Mesenchymal stem cell (in vitro differentiated cells and primary cell): ENCODE measurements around the gene ALDH1L2.

Source experiments
- DNase-seq: peaks from one replicate; pipeline ENCODE4 v3.0.0-alpha.2; 2013
- H2AFZ ChIP-seq: one replicate; pipeline ENCODE4 v1.6.1; 2013; ENCODE audit warnings: low read depth, mild to moderate bottlenecking, control low read depth, inconsistent platforms, low read length, moderate library complexity
- H2AK5ac ChIP-seq: 2 replicates; pipeline ENCODE4 v1.6.1; 2013; ENCODE audit warnings: low read length, moderate library complexity, mild to moderate bottlenecking, inconsistent platforms; ENCODE audit not compliant: severe bottlenecking
- H2BK120ac ChIP-seq: one replicate; pipeline ENCODE4 v1.6.1; 2013; ENCODE audit warnings: low read depth, mild to moderate bottlenecking, inconsistent platforms, low read length, moderate library complexity
- H2BK12ac ChIP-seq, 2 experiments: one replicate each; pipeline ENCODE4 v1.6.1; 2013; ENCODE audit warnings: inconsistent platforms in 2 of 2, low read length in 2 of 2, mild to moderate bottlenecking in 2 of 2, moderate library complexity in 2 of 2, control low read depth in 1 of 2
- H2BK15ac ChIP-seq: one replicate; pipeline ENCODE4 v1.6.1; 2013; ENCODE audit warnings: mild to moderate bottlenecking, low read depth, inconsistent platforms; ENCODE audit not compliant: poor library complexity, severe bottlenecking
- H2BK5ac ChIP-seq: 2 replicates; pipeline ENCODE4 v1.6.1; 2013; ENCODE audit warnings: low read depth, mild to moderate bottlenecking, low read length, control low read depth, inconsistent platforms; ENCODE audit not compliant: poor library complexity, severe bottlenecking
- H3K14ac ChIP-seq, 2 experiments: one replicate each; pipeline ENCODE4 v1.6.1; 2013; ENCODE audit warnings: inconsistent platforms in 2 of 2, low read length in 2 of 2, control low read depth in 1 of 2, mild to moderate bottlenecking in 1 of 2, moderate library complexity in 1 of 2
- H3K18ac ChIP-seq, 2 experiments: one replicate each; pipeline ENCODE4 v1.6.1; 2013; ENCODE audit warnings: inconsistent platforms in 2 of 2, low read length in 2 of 2, control low read depth in 1 of 2, low read depth in 1 of 2, mild to moderate bottlenecking in 1 of 2
- H3K23ac ChIP-seq, 2 experiments: one replicate each; pipeline ENCODE4 v1.6.1; 2013; ENCODE audit warnings: inconsistent platforms in 2 of 2, low read length in 2 of 2, mild to moderate bottlenecking in 2 of 2, moderate library complexity in 2 of 2, control low read depth in 1 of 2
- H3K27ac ChIP-seq: 2 replicates; pipeline ENCODE4 v1.5.1; 2013; ENCODE audit warnings: mild to moderate bottlenecking, moderate library complexity, low read length, control low read depth, inconsistent platforms; ENCODE audit not compliant: poor library complexity, severe bottlenecking
- H3K27me3 ChIP-seq, 2 experiments: 2 replicates each; pipeline versions ENCODE4 v1.6.1 to v1.7.0; 2013; ENCODE audit warnings: low read length in 2 of 2, mild to moderate bottlenecking in 2 of 2, moderate library complexity in 2 of 2, control low read depth in 1 of 2, inconsistent platforms in 1 of 2; ENCODE audit not compliant: control insufficient read depth in 1 of 2, insufficient read depth in 1 of 2
- H3K36me3 ChIP-seq, 2 experiments: 2 replicates each; pipeline versions ENCODE4 v1.6.1 to v1.7.0; 2013; ENCODE audit warnings: low read length in 2 of 2, control low read depth in 1 of 2, inconsistent platforms in 1 of 2, low read depth in 1 of 2, mild to moderate bottlenecking in 1 of 2; ENCODE audit not compliant: insufficient read depth in 2 of 2, control insufficient read depth in 1 of 2
- H3K4ac ChIP-seq, 2 experiments: one replicate each; pipeline ENCODE4 v1.6.1; 2013; ENCODE audit warnings: inconsistent platforms in 2 of 2, low read length in 2 of 2, mild to moderate bottlenecking in 2 of 2, moderate library complexity in 2 of 2, control low read depth in 1 of 2, low read depth in 1 of 2
- H3K4me1 ChIP-seq: 2 replicates; pipeline ENCODE4 v1.6.1; 2013; ENCODE audit warnings: low read depth, low read length, control low read depth; ENCODE audit not compliant: control insufficient read depth, insufficient read depth
- H3K4me2 ChIP-seq: 2 replicates; pipeline ENCODE4 v1.6.1; 2013; ENCODE audit warnings: low read length, mild to moderate bottlenecking, inconsistent platforms; ENCODE audit not compliant: poor library complexity, severe bottlenecking
- H3K4me3 ChIP-seq, 2 experiments: 2 replicates each; pipeline versions ENCODE4 v1.5.1 to v1.7.0; 2013; ENCODE audit warnings: low read length in 2 of 2, mild to moderate bottlenecking in 2 of 2, control low read depth in 1 of 2, low read depth in 1 of 2; ENCODE audit not compliant: insufficient read depth in 1 of 2
- H3K79me1 ChIP-seq: replicated peaks from 2 replicates; pipeline ENCODE4 v1.6.1; 2013; ENCODE audit warnings: mild to moderate bottlenecking, control low read depth, low read length, inconsistent platforms; ENCODE audit not compliant: poor library complexity, severe bottlenecking
- H3K9ac ChIP-seq: 2 replicates; pipeline ENCODE4 v1.7.0; 2013; ENCODE audit warnings: mild to moderate bottlenecking, low read length, moderate library complexity
- H3K9me3 ChIP-seq: 2 replicates; pipeline ENCODE4 v1.7.0; 2013; ENCODE audit warnings: mild to moderate bottlenecking, low read length; ENCODE audit not compliant: control insufficient read depth
- H4K8ac ChIP-seq: one replicate; pipeline ENCODE4 v1.6.1; 2013; ENCODE audit warnings: inconsistent platforms, mild to moderate bottlenecking, low read length, moderate library complexity
- H4K91ac ChIP-seq: one replicate; pipeline ENCODE4 v1.6.1; 2013; ENCODE audit warnings: mild to moderate bottlenecking, low read length, inconsistent platforms
- WGBS: methylation state at CpG from one replicate; pipeline ENCODE4 v1.1.7; 2013; ENCODE audit warnings: mixed read lengths; 5-methylcytosine and 5-hydroxymethylcytosine counted together

The ALDH1L2 gene

DNA sequence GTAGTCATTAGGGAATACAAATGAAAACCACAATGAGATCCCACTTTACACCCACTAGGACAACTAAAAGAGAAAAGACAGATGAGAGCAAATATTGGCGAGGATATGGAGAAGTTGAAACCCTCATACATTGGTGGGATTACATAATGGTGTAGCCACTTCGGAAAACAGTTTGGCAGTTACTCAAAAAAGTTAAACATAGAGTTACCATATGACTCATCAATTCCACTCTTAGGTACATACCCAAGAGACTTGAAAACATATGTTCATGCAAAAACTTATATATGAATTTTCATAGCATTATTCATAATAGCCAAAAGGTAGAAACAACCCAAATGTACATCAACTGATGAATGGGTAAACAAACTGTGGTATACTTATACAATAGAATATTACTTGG, 27.1 kb downstream of the ALDH1L2 start:
- WGBS = no CpG with 5 or more reads among the region's 2 CpGs
- H2BK120ac ChIP-seq = no peak overlapping the region
- H4K8ac ChIP-seq = no peak overlapping the region
- no peak overlapping the region for H2BK12ac ChIP-seq
- no peak overlapping the region for H2AK5ac ChIP-seq
- peaks cover 4 to 68% of the 10 kb centered on the region in 2 experiments for H3K36me3 ChIP-seq
- H3K23ac ChIP-seq = no peak overlapping the region
- no peaks in the 10 kb centered on the region for H3K27me3 ChIP-seq
- H3K4me1 ChIP-seq = no peaks in the 10 kb centered on the region
- no peak overlapping the region for H3K4me3 ChIP-seq
- H3K27ac ChIP-seq = no peak overlapping the region
- no peak overlapping the region for H2BK5ac ChIP-seq
- H3K14ac ChIP-seq = no peak overlapping the region
- H3K18ac ChIP-seq = no peak overlapping the region
- no peak overlapping the region for H2BK15ac ChIP-seq
- no peak overlapping the region for H3K9ac ChIP-seq
- DNase-seq = no peak
- H2AFZ ChIP-seq = no peak overlapping the region
- no peaks in the 10 kb centered on the region for H3K79me1 ChIP-seq
- H3K4me2 ChIP-seq = no peak overlapping the region
- H3K4ac ChIP-seq = no peak overlapping the region
- H3K9me3 ChIP-seq = peaks cover 15% of the 10 kb centered on the region
- H4K91ac ChIP-seq = no peak overlapping the region

DNA sequence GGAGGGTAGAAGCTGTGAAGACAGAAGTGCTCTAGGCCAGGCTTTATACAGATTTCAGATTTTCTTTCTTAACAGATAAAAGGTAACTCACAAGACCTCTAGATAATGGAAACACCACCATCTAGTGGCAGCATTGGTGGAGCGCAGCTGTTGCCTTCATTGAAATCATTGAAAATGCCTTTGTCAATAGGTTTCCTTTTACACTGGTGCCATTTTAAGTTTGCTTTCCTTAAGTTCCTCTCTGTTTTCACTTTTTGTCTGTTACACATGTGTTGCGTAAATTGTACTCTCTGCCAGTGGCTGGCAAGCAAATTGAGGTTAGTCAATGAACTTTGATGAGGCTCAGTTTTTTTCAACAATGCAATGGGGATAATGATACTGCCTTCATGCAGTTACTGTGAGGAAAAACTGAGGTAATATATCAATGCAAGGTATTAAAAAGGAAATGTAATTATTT, 31.1 kb downstream of the ALDH1L2 start:
- H3K4ac ChIP-seq = no peak overlapping the region
- H2AFZ ChIP-seq = no peak overlapping the region
- H3K27me3 ChIP-seq = no peaks in the 10 kb centered on the region
- H3K79me1 ChIP-seq = no peaks in the 10 kb centered on the region
- no peak overlapping the region for H2BK5ac ChIP-seq
- no peak overlapping the region for H2BK12ac ChIP-seq
- 13% methylated on average over 2 of the region's 2 CpGs for WGBS
- no peak overlapping the region for H4K91ac ChIP-seq
- no peak overlapping the region for H4K8ac ChIP-seq
- H3K14ac ChIP-seq = no peak overlapping the region
- no peak overlapping the region for H3K18ac ChIP-seq
- no peak overlapping the region for H2AK5ac ChIP-seq
- no peak overlapping the region for H3K27ac ChIP-seq
- H3K36me3 ChIP-seq = peaks cover 7 to 67% of the 10 kb centered on the region in 2 experiments
- peaks cover 15% of the 10 kb centered on the region for H3K9me3 ChIP-seq
- H2BK15ac ChIP-seq = no peak overlapping the region
- DNase-seq = peak; percentile 79
- H3K4me1 ChIP-seq = no peaks in the 10 kb centered on the region
- no peak overlapping the region for H3K23ac ChIP-seq
- H2BK120ac ChIP-seq = no peak overlapping the region
- peak overlapping the region; percentile 11 for H3K9ac ChIP-seq
- H3K4me3 ChIP-seq = no peak overlapping the region
- no peak overlapping the region for H3K4me2 ChIP-seq

DNA sequence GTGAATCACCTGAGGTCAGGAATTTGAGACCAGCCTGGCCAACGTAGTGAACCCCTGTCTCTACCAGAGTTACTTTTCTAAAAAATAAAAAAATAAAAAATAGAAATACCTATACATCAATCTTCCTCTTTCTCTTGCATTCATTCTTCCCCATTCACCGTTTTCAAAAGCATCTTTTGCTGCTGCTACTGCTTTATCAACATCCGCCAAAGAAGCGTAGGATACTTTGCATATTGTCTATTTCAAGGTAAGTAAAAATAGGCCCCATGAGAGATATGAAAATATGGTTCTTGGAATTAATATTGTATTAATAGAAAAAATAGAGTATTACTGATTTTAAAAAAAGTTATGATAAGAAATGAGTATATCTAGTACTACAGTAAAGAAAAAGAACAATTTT, 32.3 kb downstream of the ALDH1L2 start:
- H3K4me3 ChIP-seq = no peak overlapping the region
- no peak overlapping the region for H2BK120ac ChIP-seq
- H3K9me3 ChIP-seq = peaks cover 18% of the 10 kb centered on the region
- no peak overlapping the region for H4K8ac ChIP-seq
- H2BK5ac ChIP-seq = no peak overlapping the region
- no peak overlapping the region for H3K18ac ChIP-seq
- H2AK5ac ChIP-seq = no peak overlapping the region
- no peak overlapping the region for H3K4ac ChIP-seq
- no peak overlapping the region for H4K91ac ChIP-seq
- 100% methylated on average over 1 of the region's 4 CpGs for WGBS
- peaks cover 7 to 67% of the 10 kb centered on the region in 2 experiments for H3K36me3 ChIP-seq
- H3K23ac ChIP-seq = no peak overlapping the region
- H3K4me2 ChIP-seq = no peak overlapping the region
- H3K9ac ChIP-seq = no peak overlapping the region
- H2AFZ ChIP-seq = no peak overlapping the region
- no peaks in the 10 kb centered on the region for H3K79me1 ChIP-seq
- no peak overlapping the region for H2BK15ac ChIP-seq
- H3K4me1 ChIP-seq = no peaks in the 10 kb centered on the region
- no peak overlapping the region for H3K14ac ChIP-seq
- DNase-seq = no peak
- H3K27me3 ChIP-seq = no peaks in the 10 kb centered on the region
- no peak overlapping the region for H2BK12ac ChIP-seq
- H3K27ac ChIP-seq = no peak overlapping the region

DNA sequence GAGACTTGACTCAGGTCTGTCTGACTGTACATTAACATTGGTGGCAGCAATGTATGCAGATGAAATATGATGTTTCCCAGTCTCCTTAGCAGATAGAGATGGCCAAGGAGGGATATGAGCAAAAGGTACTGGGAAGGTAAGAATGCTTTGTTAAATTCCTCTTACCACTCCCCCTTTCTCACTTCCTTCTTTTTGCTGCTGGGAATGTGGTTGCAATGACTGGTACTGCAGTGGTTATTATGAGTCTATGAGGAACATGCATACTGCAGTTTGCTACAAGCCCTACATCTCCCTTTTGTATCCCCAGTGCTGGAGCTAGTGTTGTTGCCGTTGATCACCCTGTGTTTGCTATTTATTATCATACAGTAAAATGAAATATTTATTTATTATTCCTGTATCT, 35.9 kb downstream of the ALDH1L2 start:
- no peak overlapping the region for H3K18ac ChIP-seq
- H4K91ac ChIP-seq = no peak overlapping the region
- H3K4me3 ChIP-seq = no peak overlapping the region
- DNase-seq = no peak
- H3K9me3 ChIP-seq = peaks cover 4% of the 10 kb centered on the region
- H3K14ac ChIP-seq = no peak overlapping the region
- no peak overlapping the region for H2AFZ ChIP-seq
- no peak overlapping the region for H4K8ac ChIP-seq
- H2AK5ac ChIP-seq = no peak overlapping the region
- H3K4me2 ChIP-seq = no peak overlapping the region
- H2BK5ac ChIP-seq = no peak overlapping the region
- H3K4me1 ChIP-seq = no peaks in the 10 kb centered on the region
- no peak overlapping the region for H2BK15ac ChIP-seq
- H2BK12ac ChIP-seq = no peak overlapping the region
- H3K27me3 ChIP-seq = no peaks in the 10 kb centered on the region
- H3K23ac ChIP-seq = no peak overlapping the region
- peaks cover 9 to 79% of the 10 kb centered on the region in 2 experiments for H3K36me3 ChIP-seq
- H3K9ac ChIP-seq = no peak overlapping the region
- no peaks in the 10 kb centered on the region for H3K79me1 ChIP-seq
- no peak overlapping the region for H3K4ac ChIP-seq
- H3K27ac ChIP-seq = no peak overlapping the region
- H2BK120ac ChIP-seq = no peak overlapping the region
- no CpG with 5 or more reads among the region's 1 CpG for WGBS
